CD4-positive, alpha-beta T cell treated with Interleukin-15 for 4 hours (primary cell): Measurements from ENCODE around the gene KCTD5.
"Not testable (repeated sequence)": the region's sequence is repeated elsewhere in the genome, so short reads cannot be mapped to it uniquely, and the experiment has no call there.

Source experiments
- DNase-seq: peaks from one replicate; pipeline ENCODE4 v3.0.0-alpha.2; 2020; ENCODE audit warnings: low spot score

KCTD5 gene

DNA sequence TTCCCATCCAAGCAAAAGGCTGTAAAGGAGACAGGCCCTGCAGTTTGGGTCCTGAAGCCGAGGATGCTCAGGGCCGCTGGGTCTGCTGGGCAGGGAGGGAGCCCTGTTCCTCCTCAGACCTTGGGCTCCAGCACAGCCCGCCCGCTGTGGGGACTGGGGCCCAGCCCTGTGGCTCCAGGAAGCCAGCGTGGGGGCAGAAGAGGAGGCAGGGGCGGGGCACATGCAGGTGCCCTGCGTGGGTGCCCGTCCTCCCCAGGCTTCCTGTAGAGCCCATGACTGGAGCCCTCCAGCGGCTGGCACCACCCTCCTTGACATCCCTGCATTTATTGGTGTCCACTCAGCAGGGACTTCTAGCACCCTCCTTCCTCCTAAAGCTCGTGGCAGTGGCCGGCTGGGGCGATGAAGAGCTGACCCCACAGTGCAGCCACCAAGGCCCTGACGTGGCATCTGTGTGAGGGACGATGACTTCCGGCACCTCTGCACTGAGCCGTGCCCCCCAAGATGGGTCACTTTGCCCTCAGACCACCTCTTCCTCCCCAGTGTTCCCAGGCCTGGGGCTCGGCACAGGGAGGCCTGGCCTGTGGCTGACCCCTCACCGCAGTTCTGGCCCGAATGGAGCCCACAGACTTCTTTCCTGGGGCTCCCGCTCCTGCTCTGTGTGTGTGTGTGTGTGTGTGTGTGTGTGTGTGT, 27.8 kb downstream of the KCTD5 start:
- DNase-seq, result no peak

DNA sequence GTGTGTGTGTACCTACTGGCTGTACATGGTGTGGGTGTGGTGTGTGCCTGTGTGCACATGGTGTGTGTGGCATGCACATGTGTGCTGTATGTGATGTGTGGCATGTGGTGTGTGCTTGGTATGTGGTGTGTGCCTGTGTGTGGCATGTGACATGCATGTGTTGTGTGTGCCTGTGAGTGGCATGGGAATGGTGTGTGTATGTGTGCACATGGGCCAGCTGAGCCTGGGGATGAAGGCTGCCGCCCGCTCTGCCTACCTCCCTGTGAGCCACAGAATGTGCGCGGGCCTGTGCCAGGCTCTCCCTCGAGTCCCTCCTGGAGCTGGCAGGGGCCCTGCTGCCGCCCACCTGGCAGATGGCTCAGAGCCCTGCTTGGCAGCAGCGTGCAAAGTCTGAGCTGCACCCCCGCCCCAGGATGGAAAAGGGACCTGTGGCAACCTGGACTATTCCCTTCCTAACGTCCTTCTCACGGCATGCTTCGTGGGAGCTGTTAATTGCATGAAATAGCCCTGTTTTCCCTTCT, 28.4 kb downstream of the KCTD5 start:
- DNase-seq, result no peak

DNA sequence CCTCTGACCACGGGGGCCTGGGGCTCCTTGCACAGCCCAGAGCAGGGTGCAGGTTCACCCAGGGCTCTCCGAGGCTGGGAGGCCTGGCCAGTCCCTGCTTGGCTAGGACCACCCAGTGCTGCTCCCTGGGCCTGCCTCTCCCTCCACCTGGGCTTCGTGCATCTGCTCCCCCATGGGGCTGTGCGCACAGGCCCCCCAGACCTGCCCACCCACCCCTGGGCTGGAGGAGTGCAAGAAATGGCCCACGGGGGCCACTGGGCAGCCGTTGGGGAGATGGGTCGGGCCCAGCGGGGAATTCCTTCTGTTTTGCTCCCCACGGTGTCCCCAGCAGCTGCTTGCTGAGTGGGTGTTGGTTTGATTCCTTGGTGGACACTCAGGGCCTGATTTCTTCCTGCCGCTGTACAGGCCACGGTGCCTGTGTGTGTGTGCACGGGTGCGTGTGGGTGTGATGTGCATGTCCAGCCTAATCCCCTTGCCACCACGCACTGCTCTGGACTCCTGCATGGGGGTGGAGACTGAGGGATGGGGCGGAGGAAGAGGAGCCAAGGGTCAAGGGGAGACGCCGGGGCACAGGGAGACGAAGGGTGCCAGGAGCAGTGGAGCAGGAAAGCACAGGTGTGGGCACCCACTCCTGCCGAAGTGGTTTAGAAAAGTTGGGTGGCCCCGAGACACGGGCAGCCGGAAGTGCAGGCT, 29.2 kb downstream of the KCTD5 start:
- no peak for DNase-seq

DNA sequence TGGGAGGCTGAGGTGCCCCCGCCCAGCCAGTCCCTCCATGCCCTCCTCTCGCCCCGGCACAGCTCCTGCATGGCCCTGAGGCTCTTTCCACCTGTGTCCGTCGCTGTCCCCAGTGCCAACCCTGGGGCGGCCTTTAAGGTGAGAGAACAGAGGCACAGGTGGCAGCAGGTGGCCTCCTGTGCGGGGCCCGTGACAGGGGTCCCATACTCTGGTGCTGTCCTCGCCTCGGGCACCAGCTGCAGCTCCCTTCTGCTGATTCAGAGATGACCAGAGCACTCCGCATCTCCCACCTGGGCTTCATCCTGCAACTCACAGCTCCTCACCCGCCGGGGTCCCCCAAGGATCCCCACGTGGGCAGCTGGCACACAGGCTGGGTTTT, 29.7 kb downstream of the KCTD5 start:
- no peak for DNase-seq

DNA sequence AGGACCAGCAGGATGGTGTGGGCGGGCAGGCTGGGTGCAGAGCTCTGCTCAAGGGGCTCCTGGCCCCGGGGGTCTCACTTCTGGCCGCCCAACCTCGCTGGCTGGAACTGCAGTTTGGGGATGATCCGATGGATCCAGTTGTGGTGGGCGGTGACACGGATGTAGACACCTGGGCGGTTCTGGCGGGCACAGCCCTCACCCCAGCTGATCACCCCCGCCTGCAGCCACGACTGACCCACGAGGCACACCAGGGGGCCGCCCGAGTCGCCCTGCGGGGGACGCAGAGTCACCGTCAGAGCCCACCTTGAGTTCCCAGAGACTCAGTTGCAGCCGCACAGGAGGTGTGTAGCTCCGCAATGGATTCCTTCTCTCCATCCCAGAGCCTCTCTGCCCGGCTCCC, 30.2 kb downstream of the KCTD5 start:
- no peak for DNase-seq

DNA sequence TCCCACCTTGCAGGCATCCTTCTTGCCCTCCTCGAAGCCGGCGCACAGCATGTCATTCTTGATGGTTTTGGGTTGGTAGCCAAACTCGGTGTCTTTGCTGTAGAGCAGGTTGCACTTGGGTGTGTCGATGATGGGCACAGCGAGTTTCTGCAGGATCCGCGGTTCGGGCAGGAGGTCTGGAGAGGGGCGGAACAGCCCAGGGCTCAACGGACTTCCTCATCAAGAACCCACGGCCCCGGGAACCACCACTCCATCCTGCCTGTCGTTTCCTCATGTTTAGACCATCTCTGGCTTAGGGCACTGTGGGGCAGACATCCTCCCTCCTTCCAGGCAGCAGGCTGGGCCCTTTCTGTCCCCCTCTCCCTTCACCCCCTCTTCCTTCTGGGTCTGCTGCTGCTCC, 31.2 kb downstream of the KCTD5 start:
- no peak for DNase-seq

DNA sequence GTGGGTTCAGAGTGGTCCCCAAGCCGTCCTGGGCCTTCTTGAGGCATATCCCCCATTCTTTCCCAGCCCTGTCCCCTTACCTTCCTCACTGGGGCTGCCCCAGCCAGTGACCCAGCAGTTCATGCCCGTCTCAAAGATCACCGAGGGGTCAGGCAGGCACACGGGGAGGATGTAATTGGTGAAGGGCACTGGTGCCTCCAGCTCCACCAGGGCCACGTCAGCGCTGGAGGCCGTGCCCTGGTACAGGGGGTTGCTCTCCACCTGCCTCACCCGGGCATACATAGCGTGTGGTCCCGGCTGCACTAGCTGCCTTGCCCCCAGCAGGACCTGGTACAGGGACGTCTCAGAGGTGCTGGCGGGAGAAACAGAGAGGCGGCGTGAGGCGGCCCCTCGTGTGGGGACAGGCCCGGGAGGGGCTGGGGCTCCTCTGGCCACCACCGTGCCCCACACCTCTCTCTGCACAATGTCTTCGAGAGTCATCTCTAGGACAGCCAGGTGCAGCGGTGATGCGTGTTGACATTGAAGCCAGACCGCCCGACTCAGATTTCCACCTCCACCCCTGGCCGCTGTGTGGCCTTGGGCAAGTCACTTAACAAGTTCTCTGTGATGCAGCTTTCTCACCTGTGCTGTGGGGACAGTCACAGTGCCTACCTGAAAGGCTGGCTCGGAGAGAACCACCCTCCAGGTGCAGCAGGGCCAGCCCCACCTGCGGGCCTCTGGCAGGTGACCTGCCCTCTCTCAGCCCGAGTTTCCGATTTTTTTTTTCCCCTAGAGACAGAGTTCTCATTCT, 31.9 kb downstream of the KCTD5 start:
- no peak for DNase-seq

DNA sequence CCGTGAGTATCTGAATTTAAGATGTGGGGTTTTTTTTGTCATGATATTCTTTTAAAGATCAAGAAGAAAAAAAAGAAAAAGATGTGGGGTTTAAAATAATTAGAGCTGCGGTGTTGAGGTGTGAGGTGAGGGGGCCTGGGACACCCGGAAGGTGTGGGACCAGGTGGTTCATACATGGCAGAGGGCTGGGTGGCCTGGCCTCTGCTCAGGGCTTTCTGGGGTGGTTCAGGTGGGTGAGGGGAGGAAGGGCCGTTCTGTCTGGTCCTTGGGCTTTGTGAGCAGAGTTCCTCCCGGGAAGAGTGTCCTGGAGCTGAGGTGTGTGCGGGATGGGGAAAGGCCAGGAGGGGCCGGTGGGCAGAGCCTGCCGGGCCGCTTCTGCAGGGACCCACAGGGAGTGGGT, 32.7 kb downstream of the KCTD5 start:
- DNase-seq, result no peak

DNA sequence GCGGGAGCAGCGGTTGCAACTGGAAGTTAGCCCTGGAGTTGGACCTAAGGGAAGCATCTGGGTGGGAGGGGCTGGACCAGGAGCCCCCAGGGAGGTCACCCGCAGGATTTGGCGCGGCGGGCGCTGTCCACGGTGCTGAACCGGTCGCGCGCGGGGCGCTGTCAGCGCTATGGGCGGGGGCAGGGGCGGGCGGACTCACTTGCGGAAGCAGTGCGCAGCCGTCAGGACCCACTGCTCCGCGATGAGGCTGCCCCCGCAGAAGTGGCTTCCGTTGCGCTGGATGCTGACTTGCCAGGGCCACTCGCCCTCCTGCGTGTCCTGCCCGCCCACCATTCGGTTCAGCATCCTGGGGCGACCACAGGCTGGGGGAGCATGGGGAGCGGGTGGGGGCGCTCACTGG, 33.2 kb downstream of the KCTD5 start:
- peak; percentile 77 for DNase-seq

DNA sequence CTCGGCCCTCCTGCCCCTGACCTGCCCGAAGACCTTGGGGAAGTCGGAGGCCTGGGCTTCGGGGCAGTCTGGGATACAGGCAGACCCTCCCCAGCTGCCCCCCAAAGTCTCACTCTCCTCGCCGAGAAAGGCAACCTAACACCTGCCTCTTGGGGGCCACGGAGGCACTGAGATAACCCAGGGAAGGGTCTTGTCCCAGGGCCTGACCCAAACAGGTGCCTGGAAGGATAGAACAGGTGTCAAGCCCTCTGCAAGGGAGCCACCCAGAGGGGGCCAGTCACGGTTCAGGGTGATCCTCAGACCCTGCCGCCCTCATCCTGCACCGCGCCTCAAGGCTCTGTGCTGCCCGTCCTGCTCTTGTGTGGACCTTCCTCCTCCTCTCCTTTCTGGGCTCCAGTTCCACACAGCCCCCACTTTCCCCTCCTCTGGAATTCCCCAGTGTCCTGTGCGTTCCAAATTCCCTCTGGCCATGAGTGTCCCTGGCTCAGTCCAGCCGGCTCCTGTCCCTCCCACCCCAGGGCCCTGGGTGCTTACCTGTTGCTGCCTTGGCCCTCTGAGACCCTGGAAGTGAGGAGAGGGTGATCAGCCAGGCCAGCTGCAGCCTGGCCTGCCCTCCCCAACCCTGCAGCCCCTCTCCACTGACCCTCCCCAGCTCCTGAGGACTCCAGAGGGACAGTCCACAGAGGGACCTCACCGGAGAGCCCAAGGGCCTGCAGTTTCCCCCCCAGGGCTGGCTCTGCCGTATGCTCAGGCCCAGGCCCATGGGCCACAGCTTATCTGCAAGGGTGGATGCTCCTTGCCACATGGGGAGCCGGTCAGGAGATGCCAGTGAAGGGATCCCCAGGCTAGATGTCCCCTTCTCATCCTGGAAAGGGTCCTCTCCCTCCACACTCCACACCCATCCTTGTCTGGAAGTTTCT, 33.9 kb downstream of the KCTD5 start:
- no peak for DNase-seq

DNA sequence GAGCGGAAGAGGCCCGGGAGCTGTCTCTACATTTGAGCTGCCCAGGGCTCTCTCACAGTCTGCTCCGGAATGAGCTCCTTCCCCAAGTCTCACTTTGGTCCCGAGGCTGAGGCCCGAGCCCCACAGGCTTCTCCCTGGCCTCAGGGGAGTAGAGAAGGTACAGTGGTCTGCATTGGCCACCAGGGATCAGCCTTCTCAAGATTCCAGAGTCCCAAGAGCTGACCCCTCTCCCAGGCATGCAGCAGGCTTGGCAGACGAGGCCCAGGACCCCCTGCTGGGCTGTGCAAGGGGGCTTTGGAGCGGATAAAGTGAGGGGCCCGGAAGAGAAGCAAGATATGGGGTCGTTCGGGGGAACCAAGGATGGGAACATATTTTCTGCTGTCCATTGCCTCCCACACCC, 34.6 kb downstream of the KCTD5 start:
- no peak for DNase-seq

DNA sequence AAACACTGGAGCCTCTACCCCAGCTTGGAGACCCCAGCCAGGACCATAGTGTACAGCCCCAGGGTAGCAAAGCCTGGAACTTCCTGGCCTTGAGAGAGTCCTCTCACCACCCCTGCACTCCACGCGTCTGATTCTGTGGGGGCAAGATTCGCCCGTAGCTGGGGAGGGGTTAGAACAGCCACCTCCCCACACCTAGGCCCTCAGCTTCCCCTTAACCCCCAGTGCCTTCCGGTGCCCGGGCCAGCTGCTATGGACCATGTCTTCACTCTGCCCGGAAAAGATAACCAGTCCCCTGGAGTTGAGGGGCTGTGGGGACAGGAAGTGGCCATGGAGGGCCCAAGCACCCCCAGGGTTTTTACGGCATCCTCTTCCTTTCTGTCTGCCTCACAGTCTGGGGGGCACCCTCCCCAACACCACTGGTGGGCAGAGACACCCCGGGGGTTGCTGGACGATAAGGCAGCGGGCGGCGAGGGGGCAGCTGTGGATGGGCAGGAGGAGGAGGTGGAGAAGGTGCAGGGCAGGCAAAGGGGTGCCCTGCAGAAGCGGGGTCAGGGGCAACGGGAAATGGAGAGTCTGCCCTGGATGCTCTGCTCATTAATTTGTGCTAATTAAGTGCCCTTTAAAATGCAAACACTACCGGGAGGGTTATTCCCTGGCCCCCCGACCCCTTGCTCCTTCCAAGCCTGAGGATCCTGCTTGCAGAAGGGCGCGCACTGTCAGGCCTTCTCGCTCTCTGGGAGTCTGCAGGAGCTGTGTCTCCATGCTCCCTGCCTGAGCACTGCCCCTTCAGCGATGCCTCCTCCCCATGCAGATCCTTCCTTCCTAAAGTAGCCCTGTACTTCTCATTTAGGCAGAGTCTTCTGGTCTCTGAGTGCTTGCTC, 35.3 kb downstream of the KCTD5 start:
- no peak for DNase-seq

DNA sequence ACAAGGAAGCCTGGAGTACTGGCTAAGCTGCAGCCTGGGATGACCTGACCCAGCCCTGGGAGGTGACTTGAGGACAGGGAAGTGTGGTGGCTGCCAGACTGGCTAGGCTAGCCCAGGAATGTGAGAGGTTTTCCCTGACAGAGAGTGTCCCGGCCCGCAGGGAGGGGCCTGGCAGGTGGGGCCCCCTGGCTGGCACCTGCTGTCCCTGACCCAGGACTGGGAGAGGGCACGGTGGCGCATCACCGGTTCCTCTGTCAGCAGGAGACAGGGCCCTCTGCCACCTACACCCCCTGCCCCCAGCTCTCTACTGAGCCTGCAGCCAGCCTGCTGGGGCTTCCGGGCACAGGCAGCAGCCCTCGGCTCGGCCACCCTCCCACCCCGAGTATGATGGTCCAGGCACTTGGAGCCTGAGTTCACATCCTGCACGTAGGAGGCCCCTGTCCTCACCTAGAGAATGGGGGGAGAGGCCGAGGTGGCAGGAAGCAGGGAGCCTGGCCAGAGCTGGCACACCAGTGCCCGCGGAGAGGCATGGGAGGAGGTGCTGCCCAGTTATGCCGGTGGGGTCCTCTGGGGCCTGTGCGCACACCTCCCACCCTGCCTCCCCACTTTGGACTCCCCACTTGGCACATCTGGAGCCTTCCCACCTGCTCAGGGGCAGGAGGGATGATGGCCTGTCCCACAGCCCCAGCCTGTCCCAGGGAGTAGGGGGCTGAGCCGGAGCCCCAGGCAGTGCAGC, 37.2 kb downstream of the KCTD5 start:
- no peak for DNase-seq

DNA sequence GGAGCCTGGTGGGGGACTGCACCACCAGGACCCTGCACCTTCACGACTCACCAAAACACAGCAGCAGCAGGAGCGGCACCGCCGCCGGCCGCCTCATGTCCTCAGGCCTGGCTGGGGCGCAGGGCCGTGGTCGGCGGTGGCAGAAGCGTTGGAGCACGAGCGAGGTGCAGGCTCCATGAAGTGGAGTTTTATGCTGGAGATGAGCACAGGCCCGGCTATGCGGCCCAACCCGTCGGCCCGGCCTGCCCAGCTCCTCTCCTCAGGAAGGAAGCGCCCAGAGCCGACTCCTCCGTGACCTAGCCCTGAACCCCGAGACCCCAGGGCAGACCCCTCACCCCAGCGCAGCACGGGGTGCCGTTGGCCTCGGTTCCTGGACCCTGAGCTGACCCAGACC, 37.7 kb downstream of the KCTD5 start, which contains the start of gene PRSS27:
Gene PRSS27, minus strand, starts transcription at position 161 of the 394 bp plus-strand sequence. Its CDS starts 64 bp downstream, at position 97.
- no peak for DNase-seq

DNA sequence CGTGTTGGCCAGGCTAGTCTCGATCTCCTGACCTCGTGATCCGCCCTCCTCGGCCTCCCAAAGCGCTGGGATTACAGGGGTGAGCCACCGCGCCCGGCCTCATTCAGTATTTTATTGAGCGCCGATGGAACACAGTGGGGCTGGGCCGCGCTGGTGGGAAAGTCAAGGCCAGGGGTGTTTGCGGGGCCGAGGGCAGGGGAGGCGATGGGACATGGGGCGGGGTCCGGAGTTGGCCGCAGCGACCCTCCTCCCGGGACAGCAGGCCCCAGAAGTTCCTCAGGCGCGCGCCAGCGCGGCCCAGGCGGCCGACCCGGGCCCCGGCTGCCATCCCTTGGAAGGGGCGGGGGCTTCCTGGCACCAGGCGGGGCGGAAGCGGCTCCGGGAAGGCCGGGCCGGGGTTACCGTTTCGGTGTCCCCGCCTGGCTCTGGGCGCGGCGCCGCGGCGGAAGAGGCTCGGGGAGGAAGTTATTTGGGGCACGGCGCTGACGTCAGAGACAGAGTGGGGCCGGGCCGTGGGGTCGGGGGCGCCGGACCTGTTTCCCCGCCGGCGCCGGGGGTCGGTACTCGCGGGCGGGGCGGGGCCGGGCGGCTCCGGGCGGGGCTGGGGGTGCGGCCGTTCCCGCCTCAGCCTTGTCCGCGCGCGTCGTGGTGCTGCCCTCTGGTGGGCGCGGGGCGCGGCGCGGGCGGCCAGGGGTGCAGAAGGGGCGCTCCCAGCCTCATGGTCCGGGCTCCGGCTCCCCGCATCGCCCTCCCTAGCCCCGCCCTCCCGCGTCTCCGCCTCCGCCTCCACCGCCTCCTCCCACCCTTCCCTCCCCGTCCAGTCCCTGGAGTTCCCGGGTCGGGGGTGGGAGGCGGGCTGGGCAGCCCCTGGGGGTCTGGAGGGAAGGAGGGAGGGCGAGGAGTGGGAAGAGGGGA, 38.7 kb downstream of the KCTD5 start:
- peak; percentile 86 for DNase-seq

DNA sequence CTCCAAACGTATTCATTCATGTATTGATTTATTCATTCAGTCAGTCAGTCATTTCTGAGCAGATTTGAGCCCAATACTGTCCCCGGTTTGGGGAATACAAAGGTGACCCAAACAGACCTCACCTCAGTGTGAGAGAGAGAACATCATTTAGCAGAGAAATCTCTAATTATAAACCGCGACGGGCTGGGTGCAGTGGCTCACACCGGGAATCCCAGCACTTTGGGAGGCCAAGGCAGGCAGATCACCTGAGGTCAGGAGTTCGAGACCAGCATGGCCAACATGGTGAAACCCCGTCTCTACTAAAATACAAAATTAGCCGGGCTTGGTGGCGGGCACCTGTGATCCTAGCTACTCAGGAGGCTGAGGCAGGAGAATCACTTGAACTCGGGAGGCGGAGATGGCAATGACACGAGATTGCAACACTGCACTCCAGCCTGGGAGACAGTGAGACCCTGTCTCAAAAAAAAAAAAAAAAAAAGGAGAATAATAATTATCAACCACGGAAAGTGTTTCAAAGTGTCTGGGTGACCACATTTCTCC, 39.4 kb downstream of the KCTD5 start:
- DNase-seq, result not testable (repeated sequence)

DNA sequence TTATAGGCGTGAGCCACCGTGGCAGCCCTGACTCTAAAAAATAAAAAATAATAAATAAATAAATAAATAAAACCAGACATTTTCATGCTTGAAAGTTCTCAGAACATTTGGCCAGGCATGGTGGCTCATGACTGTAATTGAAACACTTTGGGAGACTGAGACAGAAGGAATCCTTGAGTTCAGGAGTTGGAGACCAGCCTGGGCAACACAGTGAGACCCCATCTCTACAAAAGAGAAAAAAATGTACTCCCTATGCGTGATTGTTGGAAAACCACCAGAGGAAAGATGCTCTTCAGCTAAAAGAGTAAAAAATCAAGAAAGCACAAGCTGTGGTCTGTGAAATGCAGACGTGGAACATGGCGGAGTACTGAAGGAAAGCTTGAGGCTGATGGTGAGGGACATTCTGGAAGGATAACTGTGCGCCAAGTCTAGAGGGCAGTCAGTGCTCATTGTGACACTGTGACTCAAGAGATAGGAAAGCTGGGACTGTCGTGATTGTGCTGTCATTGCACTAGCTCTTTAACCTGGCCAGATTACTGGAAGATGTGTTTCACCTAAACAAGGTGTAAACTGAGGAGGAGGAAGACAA, 41.9 kb downstream of the KCTD5 start:
- no peak for DNase-seq

DNA sequence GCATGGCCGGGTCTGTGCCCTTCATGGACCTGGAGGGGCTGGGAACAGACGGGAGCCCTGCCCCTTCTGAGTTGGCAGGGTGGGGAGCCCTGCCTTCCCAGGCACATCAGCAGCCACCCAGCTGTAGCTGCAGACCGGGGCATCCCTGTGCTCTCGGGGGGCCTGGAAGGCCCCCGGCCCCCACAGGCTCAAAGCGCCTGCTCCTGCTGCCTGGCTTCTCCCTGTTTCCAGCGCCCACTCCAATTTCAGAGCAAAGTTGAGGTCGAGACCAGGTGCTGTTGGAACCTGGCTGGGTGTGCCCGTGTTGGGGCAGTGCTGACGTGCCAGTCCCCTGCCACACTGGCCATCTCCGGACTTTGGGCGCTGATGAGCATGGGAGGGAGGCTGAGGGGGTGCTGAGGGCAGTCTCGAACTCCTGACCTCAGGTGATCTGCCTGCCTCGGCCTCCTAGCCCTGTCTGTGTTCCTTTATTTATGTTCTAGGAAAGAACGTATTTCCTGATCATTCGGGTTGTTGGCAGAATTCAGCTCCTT, 42.6 kb downstream of the KCTD5 start:
- no peak for DNase-seq
